A549 (cell line): Measurements from ENCODE around the gene AEBP1. TPM values are rescaled to one million over a fixed set of nuclear protein-coding genes. Genes with fewer than 3 reads are reported as not detected.

ENCODE experiments used
- ATAC-seq, 2 experiments: fragments of 200-7000 bp in 1 of 2; fragments of >200 bp in 1 of 2; cut with Nextera tagmentation in 1 of 2; cut with Tn5 transposase in 1 of 2; 3 replicates each; pipeline versions ENCODE4 v1.8.0 to v1.9.1; 2018 to 2020; ENCODE audit warnings: mild to moderate bottlenecking in 1 of 2, moderate library complexity in 1 of 2
- CTCF ChIA-PET: fragments of 300-600 bp; sonication (Branson Sonifier 250); formaldehyde crosslinking; extraction: SDS; loops from one replicate; lab custom pipeline; 2021; ENCODE audit warnings: antibody characterized with exemption, inconsistent platforms; lab: Yijun Ruan, JAX
- POLR2A ChIA-PET: fragments of 350-600 bp; formaldehyde crosslinking; extraction: SDS; loops from one replicate; lab custom pipeline; 2021; ENCODE audit warnings: antibody characterized with exemption, inconsistent platforms; lab: Yijun Ruan, JAX
- DNase-seq, 2 experiments: peaks; one replicate each; pipeline versions ENCODE4 v3.0.0 to v3.0.0-alpha.2; 2011 to 2016; ENCODE audit warnings: low read depth in 1 of 2, low spot score in 1 of 2
- FAIRE-seq: peaks from 2 replicates; lab custom pipeline; 2011; peaks lifted over from hg19 to GRCh38; lab: Jason Lieb, UNC
- H3K27ac ChIP-seq, 2 experiments: fragments of >200 bp; sonication (Bioruptor Twin); formaldehyde crosslinking; 3 replicates each; pipeline ENCODE4 v1.5.1; 2016 to 2017
- H3K4me1 ChIP-seq: fragments of >200 bp; sonication (Bioruptor Twin); formaldehyde crosslinking; 3 replicates; pipeline ENCODE4 v1.6.1; 2016
- H3K4me2 ChIP-seq: fragments of >200 bp; sonication (Bioruptor Twin); formaldehyde crosslinking; 3 replicates; pipeline ENCODE4 v1.6.1; 2016
- H3K4me3 ChIP-seq: fragments of >200 bp; sonication (Bioruptor Twin); formaldehyde crosslinking; 3 replicates; pipeline ENCODE4 v1.5.1; 2016
- H3K9me3 ChIP-seq: fragments of >200 bp; sonication (Bioruptor Twin); formaldehyde crosslinking; 3 replicates; pipeline ENCODE4 v1.6.1; 2016
- CBX2 ChIP-seq: fragments of 200-600 bp; sonication (generic); IDR thresholded peaks from 2 replicates; pipeline ENCODE4 v1.6.1; 2016; ENCODE audit warnings: low read depth, mild to moderate bottlenecking, borderline replicate concordance
- CHD2 ChIP-seq: fragments of 150-350 bp; IDR thresholded peaks from 2 replicates; pipeline ENCODE4 v1.6.1; 2014; ENCODE audit warnings: low read length; ENCODE audit not compliant: partially characterized antibody
- CTCF ChIP-seq: fragments of >200 bp; sonication (Bioruptor Twin); formaldehyde crosslinking; IDR thresholded peaks from 3 replicates; pipeline ENCODE4 v1.5.1; 2016
- E2F6 ChIP-seq: IDR thresholded peaks from 2 replicates; pipeline ENCODE4 v1.6.1; 2012; ENCODE audit warnings: low read depth, borderline replicate concordance
- EHMT2 ChIP-seq: fragments of 200-600 bp; sonication (generic); IDR thresholded peaks from 2 replicates; pipeline ENCODE4 v1.6.1; 2016; ENCODE audit warnings: antibody characterized with exemption, low read depth, mild to moderate bottlenecking, moderate library complexity
- EP300 ChIP-seq, 2 experiments: fragments of >200 bp; sonication (Bioruptor Twin); formaldehyde crosslinking; IDR thresholded peaks; 2 replicates in 1 of 2; 3 replicates in 1 of 2; pipeline ENCODE4 v1.6.1; 2016 to 2017
- FOSB ChIP-seq: fragments of 250-450 bp; sonication (Bioruptor Pico); IDR thresholded peaks from 2 replicates; pipeline ENCODE4 v1.5.0; 2020; ENCODE audit warnings: mild to moderate bottlenecking, moderate library complexity
- FOXS1 ChIP-seq: fragments of 250-450 bp; sonication (Bioruptor Pico); IDR thresholded peaks from 2 replicates; pipeline ENCODE4 v1.5.0; 2020; ENCODE audit warnings: mild to moderate bottlenecking, moderate library complexity
- HEYL ChIP-seq: fragments of 250-450 bp; sonication (Bioruptor Pico); IDR thresholded peaks from 2 replicates; pipeline ENCODE4 v1.8.0; 2021; ENCODE audit warnings: mild to moderate bottlenecking, moderate library complexity
- HOXA7 ChIP-seq: fragments of 250-450 bp; sonication (Bioruptor Pico); IDR thresholded peaks from 2 replicates; pipeline ENCODE4 v1.5.0; 2020; ENCODE audit warnings: mild to moderate bottlenecking, moderate library complexity
- JUN ChIP-seq, 2 experiments: fragments of >200 bp; sonication (Bioruptor Twin); formaldehyde crosslinking; IDR thresholded peaks; 2 replicates in 1 of 2; 3 replicates in 1 of 2; pipeline ENCODE4 v1.6.1; 2016 to 2017
- JUNB ChIP-seq: fragments of >200 bp; sonication (Bioruptor Twin); formaldehyde crosslinking; IDR thresholded peaks from 2 replicates; pipeline ENCODE4 v1.6.1; 2016
- MAZ ChIP-seq: fragments of 150-350 bp; IDR thresholded peaks from 2 replicates; pipeline ENCODE4 v1.6.1; 2014; ENCODE audit warnings: antibody characterized with exemption, low read depth, low read length, borderline replicate concordance
- NPAS2 ChIP-seq: fragments of 250-450 bp; sonication (Bioruptor Pico); IDR thresholded peaks from 2 replicates; pipeline ENCODE4 v1.8.0; 2022; ENCODE audit warnings: mild to moderate bottlenecking, moderate library complexity, borderline replicate concordance
- RAD21 ChIP-seq, 2 experiments: fragments of >200 bp in 1 of 2; sonication (Bioruptor Twin) in 1 of 2; formaldehyde crosslinking in 1 of 2; IDR thresholded peaks in 1 of 2; conservative IDR thresholded peaks in 1 of 2; 2 replicates in 1 of 2; 3 replicates in 1 of 2; pipeline ENCODE4 v1.6.1; 2012 to 2018; ENCODE audit warnings: inconsistent platforms in 1 of 2
- RARB ChIP-seq: fragments of 250-450 bp; sonication (Bioruptor Pico); IDR thresholded peaks from 2 replicates; pipeline ENCODE4 v1.8.0; 2021; ENCODE audit warnings: mild to moderate bottlenecking, moderate library complexity
- RCOR1 ChIP-seq: fragments of 150-350 bp; IDR thresholded peaks from 2 replicates; pipeline ENCODE4 v1.6.1; 2014; ENCODE audit warnings: antibody characterized with exemption, low read length, low read depth
- TP53 ChIP-seq: fragments of 250-450 bp; sonication (Bioruptor Pico); IDR thresholded peaks from 2 replicates; pipeline ENCODE4 v1.5.0; 2021; ENCODE audit warnings: mild to moderate bottlenecking, moderate library complexity
- ZFP36 ChIP-seq: fragments of 450-650 bp; IDR thresholded peaks from 2 replicates; pipeline ENCODE4 v1.6.1; 2014; ENCODE audit warnings: borderline replicate concordance; ENCODE audit not compliant: partially characterized antibody
- ZNF302 ChIP-seq: fragments of 250-450 bp; sonication (Bioruptor Pico); IDR thresholded peaks from 2 replicates; pipeline ENCODE4 v1.9.0; 2021; ENCODE audit warnings: inconsistent platforms, mild to moderate bottlenecking, moderate library complexity
- ZSCAN20 ChIP-seq: fragments of 250-450 bp; sonication (Bioruptor Pico); IDR thresholded peaks from 2 replicates; pipeline ENCODE4 v1.8.0; 2022; ENCODE audit warnings: mild to moderate bottlenecking, moderate library complexity
- WGBS: methylation state at CpG from one replicate; pipeline ENCODE4 v1.1.6; 2017; ENCODE audit errors: missing lambda C conversion rate; 5-methylcytosine and 5-hydroxymethylcytosine counted together
- polyA plus RNA-seq, 4 experiments: library from polyadenylated mRNA; depleted of rRNA in 3 of 4; stranded (reverse); fragments of >200 nt; fragmentation: RNase III in 1 of 4; extraction: RNeasy Plus Mini Kit Qiagen cat#74134 plus additional on column Dnase treatment in 1 of 4; gene quantifications; 2 replicates in 3 of 4; 3 replicates in 1 of 4; pipeline ENCODE4 v1.2.3, GENCODE V29; 2011 to 2017
- TF ChIP-seq, protein P1 (sequence below): fragments of 450-650 bp; IDR thresholded peaks from 2 replicates; pipeline ENCODE4 v1.6.1; 2014; ENCODE audit warnings: antibody characterized with exemption

The AEBP1 gene
- polyA plus RNA-seq, 2 of the 4 experiments (the other 2 are of a cell fraction), result not detected

- no peak for TF ChIP-seq FOSB (CRISPR knock-in tag)
These were observed 23.0 kb downstream of the AEBP1 start (continued) for GRCh38 chr7:44127161-44127560.

GRCh38 chr7:44128721-44129582 lies 24.8 kb downstream of the AEBP1 start:
- DNase-seq (no peak), ATAC-seq (no peak)
- CTCF ChIA-PET, result interaction anchor here (0.6 to 7.1 kb wide), 4 partner anchors 13 to 433 kb away, joined by 3 to 52 read pairs (median 4); no protein-coding TSS in a partner anchor
- POLR2A ChIA-PET, result no interaction called here
- WGBS, result 32% methylated on average over 6 of the region's 6 CpGs
- H3K27ac ChIP-seq, result no peak overlapping the region
- no peak overlapping the region for H3K4me2 ChIP-seq
- H3K4me3 ChIP-seq, result no peak overlapping the region
- H3K4me1 ChIP-seq, result 0 out of 3 replicates have a peak, but pooled peaks cover 5% of the 10 kb centered on the region
- no peak for TF ChIP-seq TP53 (CRISPR knock-in tag)
- no peak for TF ChIP-seq EP300 (IDR thresholded peaks at IDR 0.05)
- no peak for TF ChIP-seq MAZ
- TF ChIP-seq E2F6, result no peak
- no peak for TF ChIP-seq RARB (CRISPR knock-in tag)
- no peak for TF ChIP-seq JUN (IDR thresholded peaks at IDR 0.05)
- TF ChIP-seq ZSCAN20 (CRISPR knock-in tag), result no peak
- no peak for TF ChIP-seq JUNB
- no peak for TF ChIP-seq HOXA7 (CRISPR knock-in tag)
- TF ChIP-seq HEYL (CRISPR knock-in tag), result no peak
- TF ChIP-seq RAD21 (conservative IDR thresholded peaks at IDR 0.05 in 1 of 2, IDR thresholded peaks at IDR 0.05 in 1 of 2), result no peak
- no peak for TF ChIP-seq NPAS2 (CRISPR knock-in tag)
- TF ChIP-seq ZNF302 (CRISPR knock-in tag), result no peak
- no peak for TF ChIP-seq RCOR1
- TF ChIP-seq ZFP36, result no peak
- TF ChIP-seq FOXS1, result no peak
- TF ChIP-seq, all 56 proteins: peak for 0
- FAIRE-seq, result no peak
- no peaks in the 10 kb centered on the region for H3K9me3 ChIP-seq

DNA sequence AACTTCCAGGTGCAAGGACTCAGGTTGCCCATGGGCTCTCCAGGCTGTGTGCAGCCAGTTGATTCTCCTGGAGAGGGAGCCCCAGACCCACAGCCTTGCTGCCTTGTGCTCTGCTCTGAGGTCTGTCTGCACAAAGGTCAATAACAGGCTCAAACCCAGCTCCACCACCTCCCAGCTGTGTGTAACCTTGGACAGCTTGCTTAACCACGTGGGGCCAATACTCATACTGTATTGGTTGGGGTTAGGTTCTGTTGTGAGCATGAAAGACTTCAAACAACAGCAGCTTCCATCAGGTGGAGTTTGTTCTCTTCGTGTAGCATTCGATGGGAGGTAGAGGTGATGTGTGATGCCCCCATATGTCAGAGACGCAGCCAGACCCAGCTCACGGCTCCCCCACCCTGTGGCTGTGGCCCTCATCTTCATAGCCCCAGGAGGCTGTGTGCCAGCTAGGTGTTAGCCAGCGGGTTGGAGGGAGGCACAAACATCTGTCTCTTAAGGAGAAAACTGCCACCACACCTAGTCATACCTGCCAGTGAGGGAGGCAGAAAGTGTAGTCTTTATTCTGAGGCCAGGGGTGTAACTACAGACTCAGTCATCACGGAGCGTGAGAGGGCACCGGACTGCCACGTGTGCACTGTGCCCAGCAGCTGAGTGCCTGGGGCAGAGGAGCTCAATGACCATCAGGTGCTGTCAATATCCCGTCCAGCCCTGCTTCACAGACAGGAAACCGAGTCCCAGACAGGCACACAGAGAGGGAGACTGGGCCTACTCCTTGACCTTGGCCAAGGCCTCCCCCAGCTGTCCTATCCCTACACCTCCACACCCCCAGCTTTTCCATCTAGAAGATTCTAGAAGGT lies 27.3 kb downstream of the AEBP1 start:
- Histone ChIP-seq H3K4me3 (no peak overlapping the region), H3K4me1 (no peaks in the 10 kb centered on the region), H3K9me3 (no peaks in the 10 kb centered on the region), H3K4me2 (no peak overlapping the region), H3K27ac (no peak overlapping the region)
- ChIA-PET POLR2A (no interaction called here), CTCF (interaction anchor here (0.8 to 7.1 kb wide), 29 partner anchors 9 to 182 kb away, joined by 3 to 52 read pairs (median 4); partner anchors contain the start of genes GCK and YKT6)
- TF ChIP-seq HEYL (CRISPR knock-in tag) (no peak), E2F6 (no peak), EHMT2 (no peak), CTCF (peak; percentile 39), CHD2 (no peak), CBX2 (no peak), RAD21 (conservative IDR thresholded peaks at IDR 0.05 in 1 of 2, IDR thresholded peaks at IDR 0.05 in 1 of 2) (peak; percentile 46 to 67; a peak in 3 of 5 replicates)
- TF ChIP-seq, protein P1, sequence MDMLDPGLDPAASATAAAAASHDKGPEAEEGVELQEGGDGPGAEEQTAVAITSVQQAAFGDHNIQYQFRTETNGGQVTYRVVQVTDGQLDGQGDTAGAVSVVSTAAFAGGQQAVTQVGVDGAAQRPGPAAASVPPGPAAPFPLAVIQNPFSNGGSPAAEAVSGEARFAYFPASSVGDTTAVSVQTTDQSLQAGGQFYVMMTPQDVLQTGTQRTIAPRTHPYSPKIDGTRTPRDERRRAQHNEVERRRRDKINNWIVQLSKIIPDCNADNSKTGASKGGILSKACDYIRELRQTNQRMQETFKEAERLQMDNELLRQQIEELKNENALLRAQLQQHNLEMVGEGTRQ, result 0 out of 2 replicates have a peak, but pooled peaks have one; percentile 25
- ATAC-seq (peak; percentile 80 to 90), FAIRE-seq (no peak), DNase-seq (peak in 1 of 2 experiments; percentile 40)
- 73% methylated on average over 12 of the region's 12 CpGs for WGBS
